ENCODE measurements around the gene ZC3H12C.

DNA sequence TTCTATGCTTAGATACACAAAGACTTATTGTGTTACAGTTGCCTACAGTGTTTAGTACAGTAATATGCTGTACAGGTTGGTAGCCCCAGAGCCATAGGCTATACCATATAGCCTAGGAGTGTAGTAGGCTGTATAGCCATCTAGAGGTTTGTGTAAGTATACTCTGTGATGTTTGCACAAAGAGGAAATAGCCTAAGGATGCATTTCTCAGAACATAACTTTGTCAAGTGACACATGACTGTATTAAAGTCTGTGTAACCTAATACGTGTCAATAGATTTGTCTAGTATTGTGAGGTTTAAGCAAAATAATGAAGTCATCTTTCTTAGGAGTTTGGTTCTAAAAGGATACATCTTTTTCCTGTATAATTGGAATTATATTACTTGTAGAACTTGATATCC lies 5.5 kb downstream of the ZC3H12C start:
- TF ChIP-seq, protein P1, sequence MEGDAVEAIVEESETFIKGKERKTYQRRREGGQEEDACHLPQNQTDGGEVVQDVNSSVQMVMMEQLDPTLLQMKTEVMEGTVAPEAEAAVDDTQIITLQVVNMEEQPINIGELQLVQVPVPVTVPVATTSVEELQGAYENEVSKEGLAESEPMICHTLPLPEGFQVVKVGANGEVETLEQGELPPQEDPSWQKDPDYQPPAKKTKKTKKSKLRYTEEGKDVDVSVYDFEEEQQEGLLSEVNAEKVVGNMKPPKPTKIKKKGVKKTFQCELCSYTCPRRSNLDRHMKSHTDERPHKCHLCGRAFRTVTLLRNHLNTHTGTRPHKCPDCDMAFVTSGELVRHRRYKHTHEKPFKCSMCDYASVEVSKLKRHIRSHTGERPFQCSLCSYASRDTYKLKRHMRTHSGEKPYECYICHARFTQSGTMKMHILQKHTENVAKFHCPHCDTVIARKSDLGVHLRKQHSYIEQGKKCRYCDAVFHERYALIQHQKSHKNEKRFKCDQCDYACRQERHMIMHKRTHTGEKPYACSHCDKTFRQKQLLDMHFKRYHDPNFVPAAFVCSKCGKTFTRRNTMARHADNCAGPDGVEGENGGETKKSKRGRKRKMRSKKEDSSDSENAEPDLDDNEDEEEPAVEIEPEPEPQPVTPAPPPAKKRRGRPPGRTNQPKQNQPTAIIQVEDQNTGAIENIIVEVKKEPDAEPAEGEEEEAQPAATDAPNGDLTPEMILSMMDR (IDR thresholded peaks at IDR 0.05) = no peak
- TF ChIP-seq POLR2A (IDR thresholded peaks at IDR 0.05) = no peak

Data from ovary (tissue), 3 donors.